Endothelial cell of umbilical vein (primary cell): ENCODE data around the gene TMEM41A. TPM values are rescaled to one million over a fixed set of nuclear protein-coding genes. Genes with fewer than 3 reads are reported as not detected.

Experiments
- BruUV-seq: library from RNA; stranded (reverse); fragments of 400-500 nt; replicated peaks from 2 replicates; lab custom pipeline; 2021; lab: Mats Ljungman, UMichigan
- CTCF ChIA-PET: fragments of 300-600, 350-600 bp; sonication (Branson Sonifier 250); formaldehyde crosslinking; loops from one replicate; lab custom pipeline; 2021; ENCODE audit warnings: antibody characterized with exemption, inconsistent platforms; lab: Charles Lee
- POLR2A ChIA-PET: fragments of 300-600, 350-600 bp; sonication (Branson Sonifier 250); formaldehyde crosslinking; loops from one replicate; lab custom pipeline; 2021; ENCODE audit warnings: antibody characterized with exemption, inconsistent platforms; lab: Charles Lee
- DNase-seq: peaks from one replicate; pipeline ENCODE4 v3.0.0-alpha.2; 2011; ENCODE audit warnings: low read depth, low spot score
- FAIRE-seq: peaks from 2 replicates; lab custom pipeline; 2011; peaks lifted over from hg19 to GRCh38; lab: Jason Lieb, UNC
- H2AFZ ChIP-seq: 2 replicates; pipeline ENCODE4 v1.6.0; 2012; ENCODE audit warnings: low read depth, low read length, control low read depth, inconsistent platforms
- H3K27ac ChIP-seq: 2 replicates; pipeline ENCODE4 v1.5.1; 2011; ENCODE audit warnings: low read depth, mild to moderate bottlenecking, control low read depth, low read length, moderate library complexity; ENCODE audit not compliant: insufficient read depth
- H3K27me3 ChIP-seq, 2 experiments: 2 replicates each; pipeline versions ENCODE4 v1.6.0 to v1.6.1; 2011; ENCODE audit warnings: low read length in 2 of 2, mixed read lengths in 1 of 2; ENCODE audit not compliant: control insufficient read depth in 2 of 2, insufficient read depth in 2 of 2
- H3K36me3 ChIP-seq, 2 experiments: 2 replicates in 1 of 2; 3 replicates in 1 of 2; pipeline ENCODE4 v1.5.1; 2011; ENCODE audit warnings: low read length in 2 of 2, mild to moderate bottlenecking in 1 of 2, moderate library complexity in 1 of 2; ENCODE audit not compliant: control insufficient read depth in 2 of 2, insufficient read depth in 2 of 2; ENCODE audit errors: extremely low read depth in 1 of 2
- H3K4me1 ChIP-seq: 3 replicates; pipeline ENCODE4 v1.5.1; 2011; ENCODE audit warnings: mild to moderate bottlenecking, low read length; ENCODE audit not compliant: control insufficient read depth, insufficient read depth; ENCODE audit errors: extremely low read depth
- H3K4me2 ChIP-seq: 2 replicates; pipeline ENCODE4 v1.6.1; 2011; ENCODE audit warnings: low read length, control low read depth, mixed read lengths; ENCODE audit not compliant: insufficient read depth
- H3K4me3 ChIP-seq, 3 experiments: fragments of 200-600 bp in 1 of 3; sonication (generic), shearing (Covaris generic) in 1 of 3; replicated peaks in 1 of 3; 2 replicates each; pipeline ENCODE4 v1.5.1; 2011 to 2016; ENCODE audit warnings: control low read depth in 3 of 3, low read length in 3 of 3, mild to moderate bottlenecking in 2 of 3, inconsistent platforms in 1 of 3, low read depth in 1 of 3, moderate library complexity in 1 of 3; ENCODE audit not compliant: insufficient read depth in 1 of 3
- H3K79me2 ChIP-seq: 2 replicates; pipeline ENCODE4 v1.6.0; 2012; ENCODE audit warnings: low read length, inconsistent platforms; ENCODE audit not compliant: control insufficient read depth, insufficient read depth
- H3K9ac ChIP-seq: replicated peaks from 2 replicates; pipeline ENCODE3; 2011; ENCODE audit warnings: low read length, control low read depth; ENCODE audit not compliant: insufficient read depth; ENCODE audit errors: extremely low read depth
- H3K9me1 ChIP-seq: replicated peaks from 3 replicates; pipeline ENCODE4 v1.6.0; 2011; ENCODE audit warnings: mild to moderate bottlenecking, low read length; ENCODE audit not compliant: control insufficient read depth, insufficient read depth; ENCODE audit errors: extremely low read depth
- H3K9me3 ChIP-seq: replicated peaks from 2 replicates; pipeline ENCODE4 v1.5.1; 2012; ENCODE audit warnings: low read length, inconsistent platforms; ENCODE audit not compliant: control insufficient read depth, insufficient read depth
- H4K20me1 ChIP-seq: replicated peaks from 2 replicates; pipeline ENCODE3; 2011; ENCODE audit warnings: mild to moderate bottlenecking, low read length; ENCODE audit not compliant: control insufficient read depth, insufficient read depth; ENCODE audit errors: extremely low read depth
- EZH2 ChIP-seq: IDR thresholded peaks from 2 replicates; pipeline ENCODE4 v1.6.1; 2012; ENCODE audit warnings: borderline replicate concordance, low read depth, mild to moderate bottlenecking, moderate library complexity, low read length, inconsistent platforms; ENCODE audit not compliant: severe bottlenecking
- FOS ChIP-seq: IDR thresholded peaks from 2 replicates; pipeline ENCODE4 v1.6.1; 2011; ENCODE audit warnings: mild to moderate bottlenecking, low read length, moderate library complexity, borderline replicate concordance; ENCODE audit not compliant: insufficient read depth
- GATA2 ChIP-seq: IDR thresholded peaks from 2 replicates; pipeline ENCODE4 v1.7.0; 2011; ENCODE audit warnings: low read depth, mild to moderate bottlenecking, moderate library complexity, mixed read lengths, low read length; ENCODE audit not compliant: insufficient read length, insufficient read depth
- JUN ChIP-seq: IDR thresholded peaks from 2 replicates; pipeline ENCODE4 v1.6.1; 2011; ENCODE audit warnings: borderline replicate concordance, low read depth; ENCODE audit not compliant: insufficient read length, insufficient read depth
- MYC ChIP-seq: IDR thresholded peaks from one replicate; pipeline ENCODE4 v1.6.1; 2011; ENCODE audit warnings: mild to moderate bottlenecking, low read depth, low read length
- POLR2A ChIP-seq: IDR thresholded peaks from 2 replicates; pipeline ENCODE4 v1.6.1; 2012; ENCODE audit warnings: low read depth, mild to moderate bottlenecking, control low read depth, low read length
- POLR2AphosphoS5 ChIP-seq: IDR thresholded peaks from 2 replicates; pipeline ENCODE4 v1.6.1; 2012; ENCODE audit warnings: low read depth, mild to moderate bottlenecking, control low read depth, low read length, moderate library complexity; ENCODE audit not compliant: insufficient read depth
- dilution Hi-C: fragments of 300-500 bp; cut with MboI; formaldehyde crosslinking; loops from one replicate; pipeline ENCODE4 v1.15.0; 2019; ENCODE audit warnings: low sequenced_read_pairs; ENCODE audit not compliant: extremely low pct_ligation_motif_present
- intact Hi-C: fragments of 100-400 bp; cut with micrococcal nuclease; formaldehyde crosslinking; loops from one replicate; pipeline ENCODE4 v1.10.0; 2022
- polyA plus RNA-seq, 4 experiments: library from polyadenylated mRNA; depleted of rRNA in 3 of 4; stranded (reverse) in 3 of 4; unstranded in 1 of 4; fragments of >200 nt; gene quantifications; 2 replicates each; pipeline versions ENCODE4 v1.2.1 to v1.2.3, GENCODE V29; 2011 to 2012; ENCODE audit warnings: missing spikeins in 1 of 4
- total RNA-seq: library from RNA; stranded (reverse); gene quantifications from 2 replicates; pipeline ENCODE4 v1.2.3, GENCODE V29; 2021
- TF ChIP-seq, protein P1 (sequence below), 2 donors: IDR thresholded peaks; 1 replicate in 1 of 2; 2 replicates in 1 of 2; pipeline ENCODE4 v1.5.1; 2011; ENCODE audit warnings: low read length in 2 of 2, mild to moderate bottlenecking in 2 of 2, moderate library complexity in 2 of 2, control low read depth in 1 of 2, inconsistent platforms in 1 of 2, low read depth in 1 of 2; ENCODE audit not compliant: insufficient read depth in 1 of 2; ENCODE audit errors: extremely low read depth in 1 of 2
- TF ChIP-seq, protein P2 (sequence below): IDR thresholded peaks from 2 replicates; pipeline ENCODE4 v1.6.1; 2011; ENCODE audit not compliant: insufficient read depth, insufficient read length

Gene TMEM41A
- total and polyA plus RNA-seq, 2 donors (not counting 3 experiments of a cell fraction or from before 2014, with no cell fraction given) = 15.9 to 16.0 TPM

DNA sequence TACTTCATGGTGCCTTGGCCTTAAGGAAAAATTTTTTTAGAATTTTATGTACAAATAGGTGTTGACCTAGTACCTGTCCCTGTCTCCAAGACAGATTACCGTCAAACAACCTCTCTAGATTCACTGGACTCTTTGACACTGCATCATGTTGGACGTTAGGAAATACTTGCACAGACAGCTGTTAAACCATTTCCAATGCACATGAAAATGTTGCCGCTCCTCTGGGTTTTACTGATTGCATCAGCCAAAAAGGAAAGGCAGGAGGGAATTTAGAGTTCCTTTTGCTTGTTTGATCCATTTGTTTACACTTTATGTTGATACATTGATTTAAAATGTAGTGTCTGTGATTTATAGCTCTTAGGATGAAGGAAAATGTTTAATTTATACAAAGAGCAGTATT is 14.5 kb downstream of the TMEM41A start:
- FAIRE-seq (no peak), DNase-seq (no peak)
- Histone ChIP-seq H4K20me1 (no peaks in the 10 kb centered on the region), H3K4me1 (peaks cover 6% of the 10 kb centered on the region), H3K9ac (no peak overlapping the region), H3K27ac (no peak overlapping the region), H3K79me2 (no peaks in the 10 kb centered on the region), H3K9me1 (no peaks in the 10 kb centered on the region), H3K36me3 (no peaks in the 10 kb centered on the region), H3K4me3 (no peak overlapping the region), H2AFZ (no peak overlapping the region), H3K27me3 (no peaks in the 10 kb centered on the region), H3K4me2 (no peak overlapping the region), H3K9me3 (no peaks in the 10 kb centered on the region)
- ChIA-PET CTCF (interaction anchor here (0.7 to 1.1 kb wide), 3 partner anchors 23 to 75 kb away, joined by 3 to 4 read pairs (median 3); no protein-coding TSS in a partner anchor), POLR2A (interaction anchor here (0.6 kb wide), 1 partner anchor 987 kb away, joined by 5 read pairs; no protein-coding TSS in a partner anchor)
- intact Hi-C loops = no loop called here
- no TSS peak for BruUV-seq
- dilution Hi-C loops = no loop called here
- TF ChIP-seq, protein P1, sequence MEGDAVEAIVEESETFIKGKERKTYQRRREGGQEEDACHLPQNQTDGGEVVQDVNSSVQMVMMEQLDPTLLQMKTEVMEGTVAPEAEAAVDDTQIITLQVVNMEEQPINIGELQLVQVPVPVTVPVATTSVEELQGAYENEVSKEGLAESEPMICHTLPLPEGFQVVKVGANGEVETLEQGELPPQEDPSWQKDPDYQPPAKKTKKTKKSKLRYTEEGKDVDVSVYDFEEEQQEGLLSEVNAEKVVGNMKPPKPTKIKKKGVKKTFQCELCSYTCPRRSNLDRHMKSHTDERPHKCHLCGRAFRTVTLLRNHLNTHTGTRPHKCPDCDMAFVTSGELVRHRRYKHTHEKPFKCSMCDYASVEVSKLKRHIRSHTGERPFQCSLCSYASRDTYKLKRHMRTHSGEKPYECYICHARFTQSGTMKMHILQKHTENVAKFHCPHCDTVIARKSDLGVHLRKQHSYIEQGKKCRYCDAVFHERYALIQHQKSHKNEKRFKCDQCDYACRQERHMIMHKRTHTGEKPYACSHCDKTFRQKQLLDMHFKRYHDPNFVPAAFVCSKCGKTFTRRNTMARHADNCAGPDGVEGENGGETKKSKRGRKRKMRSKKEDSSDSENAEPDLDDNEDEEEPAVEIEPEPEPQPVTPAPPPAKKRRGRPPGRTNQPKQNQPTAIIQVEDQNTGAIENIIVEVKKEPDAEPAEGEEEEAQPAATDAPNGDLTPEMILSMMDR (IDR thresholded peaks at IDR 0.05; ENCODE audit: extremely low read depth in 1 of 2, insufficient read depth in 1 of 2, low read depth in 1 of 2, low read length in 2 of 2) = no peak
- TF ChIP-seq JUN = no peak
- TF ChIP-seq, protein P2, sequence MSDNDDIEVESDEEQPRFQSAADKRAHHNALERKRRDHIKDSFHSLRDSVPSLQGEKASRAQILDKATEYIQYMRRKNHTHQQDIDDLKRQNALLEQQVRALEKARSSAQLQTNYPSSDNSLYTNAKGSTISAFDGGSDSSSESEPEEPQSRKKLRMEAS = no peak
- TF ChIP-seq EZH2 = no peak
- no peak for TF ChIP-seq MYC
- no peak for TF ChIP-seq POLR2A
- TF ChIP-seq GATA2 = no peak
- no peak for TF ChIP-seq FOS
- TF ChIP-seq POLR2AphosphoS5 = no peak
